ENCODE results near the gene PAMR1. TPM values are rescaled to one million over a fixed set of nuclear protein-coding genes. Genes with fewer than 3 reads are reported as not detected.

Gene PAMR1
- total RNA-seq, 1 experiment from 2014 or later: 17.9 TPM

GRCh38 chr11:35463331-35463751 is 62.1 kb downstream of the PAMR1 start:
- no peak for DNase-seq
- no peaks in the 10 kb centered on the region for H3K36me3 ChIP-seq (ENCODE audit: control insufficient read depth, insufficient read depth, low read length)
- Mint-ChIP-seq H3K4me3 (ENCODE audit: unreplicated experiment) (no peak overlapping the region), H3K4me1 (ENCODE audit: low read depth, unreplicated experiment) (no peaks in the 10 kb centered on the region), H3K27ac (ENCODE audit: unreplicated experiment) (no peak overlapping the region), H3K36me3 (ENCODE audit: insufficient read depth, unreplicated experiment) (no peaks in the 10 kb centered on the region), H3K9me3 (ENCODE audit: unreplicated experiment) (no peaks in the 10 kb centered on the region), H3K27me3 (ENCODE audit: insufficient read depth, unreplicated experiment) (peaks cover 7% of the 10 kb centered on the region)
- no peak overlapping the region for H3K4me3 ChIP-seq (ENCODE audit: low read depth, low read length)
- no peaks in the 10 kb centered on the region for H3K4me1 ChIP-seq
- intact Hi-C loops (cut with micrococcal nuclease; ENCODE audit: unreplicated experiment): loop anchor here (2.0 kb wide), 1 partner anchor 21 kb away; no protein-coding TSS in a partner anchor
- no TSS peak for BruUV-seq (replicated peaks)
- CTCF ChIA-PET: no interaction called here
- TF ChIP-seq, protein P1, sequence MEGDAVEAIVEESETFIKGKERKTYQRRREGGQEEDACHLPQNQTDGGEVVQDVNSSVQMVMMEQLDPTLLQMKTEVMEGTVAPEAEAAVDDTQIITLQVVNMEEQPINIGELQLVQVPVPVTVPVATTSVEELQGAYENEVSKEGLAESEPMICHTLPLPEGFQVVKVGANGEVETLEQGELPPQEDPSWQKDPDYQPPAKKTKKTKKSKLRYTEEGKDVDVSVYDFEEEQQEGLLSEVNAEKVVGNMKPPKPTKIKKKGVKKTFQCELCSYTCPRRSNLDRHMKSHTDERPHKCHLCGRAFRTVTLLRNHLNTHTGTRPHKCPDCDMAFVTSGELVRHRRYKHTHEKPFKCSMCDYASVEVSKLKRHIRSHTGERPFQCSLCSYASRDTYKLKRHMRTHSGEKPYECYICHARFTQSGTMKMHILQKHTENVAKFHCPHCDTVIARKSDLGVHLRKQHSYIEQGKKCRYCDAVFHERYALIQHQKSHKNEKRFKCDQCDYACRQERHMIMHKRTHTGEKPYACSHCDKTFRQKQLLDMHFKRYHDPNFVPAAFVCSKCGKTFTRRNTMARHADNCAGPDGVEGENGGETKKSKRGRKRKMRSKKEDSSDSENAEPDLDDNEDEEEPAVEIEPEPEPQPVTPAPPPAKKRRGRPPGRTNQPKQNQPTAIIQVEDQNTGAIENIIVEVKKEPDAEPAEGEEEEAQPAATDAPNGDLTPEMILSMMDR (IDR thresholded peaks at IDR 0.05; ENCODE audit: insufficient read depth in 1 of 2, low read depth in 1 of 2, low read length in 1 of 2, severe bottlenecking in 1 of 2, unreplicated experiment in 1 of 2): no peak
- H3K9me3 ChIP-seq: no peaks in the 10 kb centered on the region
- no peaks in the 10 kb centered on the region; the same call in 1 of the 2 replicates for H3K27me3 ChIP-seq (replicated peaks; ENCODE audit: control insufficient read depth, insufficient read depth, low read length)
- POLR2A ChIA-PET: no interaction called here

- Histone ChIP-seq H3K9me3 (no peaks in the 10 kb centered on the region), H3K36me3 (ENCODE audit: control insufficient read depth, insufficient read depth, low read length) (no peaks in the 10 kb centered on the region), H3K4me1 (no peaks in the 10 kb centered on the region), H3K27me3 (replicated peaks; ENCODE audit: control insufficient read depth, insufficient read depth, low read length) (no peaks in the 10 kb centered on the region; the same call in 1 of the 2 replicates), H3K4me3 (ENCODE audit: low read depth, low read length) (no peak overlapping the region)
- Mint-ChIP-seq H3K4me1 (ENCODE audit: low read depth, unreplicated experiment) (no peaks in the 10 kb centered on the region), H3K27ac (ENCODE audit: unreplicated experiment) (no peak overlapping the region), H3K27me3 (ENCODE audit: insufficient read depth, unreplicated experiment) (peaks cover 3% of the 10 kb centered on the region), H3K9me3 (ENCODE audit: unreplicated experiment) (no peaks in the 10 kb centered on the region), H3K4me3 (ENCODE audit: unreplicated experiment) (no peak overlapping the region), H3K36me3 (ENCODE audit: insufficient read depth, unreplicated experiment) (no peaks in the 10 kb centered on the region)
- TF ChIP-seq, protein P1 (IDR thresholded peaks at IDR 0.05; ENCODE audit: insufficient read depth in 1 of 2, low read depth in 1 of 2, low read length in 1 of 2, severe bottlenecking in 1 of 2, unreplicated experiment in 1 of 2): no peak
- intact Hi-C loops (cut with micrococcal nuclease; ENCODE audit: unreplicated experiment): loop anchor here (2.0 kb wide), 1 partner anchor 23 kb away; no protein-coding TSS in a partner anchor
- BruUV-seq (replicated peaks): no TSS peak
- ChIA-PET CTCF (no interaction called here), POLR2A (no interaction called here)
- no peak for DNase-seq
These were observed 63.4 kb downstream of the PAMR1 start for GRCh38 chr11:35461917-35462538.

- Mint-ChIP-seq H3K4me1 (ENCODE audit: low read depth, unreplicated experiment) (no peaks in the 10 kb centered on the region), H3K27ac (ENCODE audit: unreplicated experiment) (no peak overlapping the region), H3K27me3 (ENCODE audit: insufficient read depth, unreplicated experiment) (peaks cover 11% of the 10 kb centered on the region), H3K4me3 (ENCODE audit: unreplicated experiment) (no peak overlapping the region), H3K9me3 (ENCODE audit: unreplicated experiment) (no peaks in the 10 kb centered on the region), H3K36me3 (ENCODE audit: insufficient read depth, unreplicated experiment) (no peaks in the 10 kb centered on the region)
- no peaks in the 10 kb centered on the region for H3K4me1 ChIP-seq
- no peak for DNase-seq
- H3K9me3 ChIP-seq: no peaks in the 10 kb centered on the region
- TF ChIP-seq, protein P1 (IDR thresholded peaks at IDR 0.05; ENCODE audit: insufficient read depth in 1 of 2, low read depth in 1 of 2, low read length in 1 of 2, severe bottlenecking in 1 of 2, unreplicated experiment in 1 of 2): no peak
- no TSS peak for BruUV-seq (replicated peaks)
- H3K4me3 ChIP-seq (ENCODE audit: low read depth, low read length): no peak overlapping the region
- CTCF ChIA-PET: no interaction called here
- POLR2A ChIA-PET: no interaction called here
- H3K27me3 ChIP-seq (replicated peaks; ENCODE audit: control insufficient read depth, insufficient read depth, low read length): no peaks in the 10 kb centered on the region; the same call in 1 of the 2 replicates
- no peaks in the 10 kb centered on the region for H3K36me3 ChIP-seq (ENCODE audit: control insufficient read depth, insufficient read depth, low read length)
- intact Hi-C loops (cut with micrococcal nuclease; ENCODE audit: unreplicated experiment): no loop called here
These were observed 65.9 kb downstream of the PAMR1 start for GRCh38 chr11:35459489-35459888.

Data from Caco-2 (cell line).